Fibroblast of peridontal ligament (primary cell): ENCODE results near the gene TBC1D5.

ENCODE experiments used
- DNase-seq: peaks from one replicate; pipeline ENCODE4 v3.0.0-alpha.2; 2010; ENCODE audit errors: extremely low read depth

Gene TBC1D5

DNA sequence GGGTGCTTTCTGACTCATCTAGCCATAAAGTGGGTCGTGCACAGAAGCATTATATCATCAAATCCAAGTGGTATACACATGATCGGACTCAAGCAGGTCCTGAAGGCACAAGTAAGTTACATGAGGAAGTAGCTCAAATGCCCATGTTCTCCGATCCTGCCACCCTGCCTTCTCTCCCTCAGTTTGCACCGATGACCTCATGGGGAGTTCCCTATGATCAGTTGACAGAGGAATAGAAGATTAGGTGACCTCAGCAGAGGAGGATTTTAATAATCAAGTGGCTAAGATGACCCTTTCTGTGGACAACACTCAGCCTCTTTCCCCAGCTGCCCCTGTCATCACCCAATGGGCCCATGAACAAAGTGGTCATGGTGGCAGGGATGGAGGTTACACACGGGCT lies 149.5 kb downstream of the TBC1D5 start:
- no peak for DNase-seq

DNA sequence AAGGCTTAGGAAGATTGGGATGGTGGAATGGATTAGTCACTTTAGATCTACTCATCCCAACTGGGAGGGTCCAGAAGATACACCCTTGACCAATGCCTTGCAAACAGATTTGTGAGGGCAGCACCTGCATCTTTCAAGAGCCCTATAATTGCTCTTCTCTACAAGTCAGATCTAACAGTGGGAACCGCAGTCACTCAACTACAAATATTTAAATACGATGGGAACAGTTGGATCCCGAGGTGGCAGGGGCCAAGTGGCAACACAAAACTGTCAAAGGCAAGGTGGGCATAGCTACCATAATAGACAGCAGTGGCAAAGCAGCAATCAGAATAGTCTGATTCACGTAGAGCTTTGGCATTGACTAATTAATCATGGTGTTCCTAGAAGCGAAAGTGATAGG lies 152.0 kb downstream of the TBC1D5 start:
- no peak for DNase-seq

DNA sequence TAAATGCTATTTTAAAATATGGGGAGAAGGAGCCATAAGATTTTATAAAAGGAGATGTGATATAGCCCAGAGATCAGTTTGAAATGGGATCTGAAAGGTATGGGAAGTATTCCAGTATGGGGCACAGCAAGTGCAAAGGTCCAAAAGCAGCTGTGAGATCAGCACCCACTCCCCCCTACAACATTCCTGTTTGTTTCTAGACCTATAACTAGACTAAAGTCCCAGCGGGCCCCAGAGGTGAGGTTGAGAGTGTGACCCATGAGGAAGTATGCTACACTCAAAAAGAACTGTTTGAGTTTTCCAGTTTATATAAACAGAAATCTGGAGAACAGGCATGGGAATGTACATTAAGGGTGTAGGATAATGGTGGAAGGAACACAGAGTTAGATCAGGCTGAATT lies 152.5 kb downstream of the TBC1D5 start:
- DNase-seq, result no peak

DNA sequence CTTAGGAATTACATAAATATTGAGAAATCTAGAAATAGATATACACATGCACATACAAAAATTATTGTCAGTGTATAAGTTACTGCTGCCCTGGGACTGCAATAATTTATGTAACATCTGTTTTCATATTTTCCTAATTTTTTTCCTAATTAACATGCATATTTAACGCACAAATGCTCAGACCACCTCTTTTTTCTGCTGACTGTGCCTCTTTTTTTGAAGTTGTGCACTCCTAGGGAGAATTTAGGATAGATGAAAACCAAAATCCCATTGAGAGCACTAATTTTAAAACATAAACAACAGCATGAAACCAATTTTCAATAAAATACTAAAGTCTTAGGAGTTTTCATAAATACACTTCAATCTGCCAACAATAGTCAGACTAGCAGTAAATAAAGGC lies 154.0 kb downstream of the TBC1D5 start:
- no peak for DNase-seq

DNA sequence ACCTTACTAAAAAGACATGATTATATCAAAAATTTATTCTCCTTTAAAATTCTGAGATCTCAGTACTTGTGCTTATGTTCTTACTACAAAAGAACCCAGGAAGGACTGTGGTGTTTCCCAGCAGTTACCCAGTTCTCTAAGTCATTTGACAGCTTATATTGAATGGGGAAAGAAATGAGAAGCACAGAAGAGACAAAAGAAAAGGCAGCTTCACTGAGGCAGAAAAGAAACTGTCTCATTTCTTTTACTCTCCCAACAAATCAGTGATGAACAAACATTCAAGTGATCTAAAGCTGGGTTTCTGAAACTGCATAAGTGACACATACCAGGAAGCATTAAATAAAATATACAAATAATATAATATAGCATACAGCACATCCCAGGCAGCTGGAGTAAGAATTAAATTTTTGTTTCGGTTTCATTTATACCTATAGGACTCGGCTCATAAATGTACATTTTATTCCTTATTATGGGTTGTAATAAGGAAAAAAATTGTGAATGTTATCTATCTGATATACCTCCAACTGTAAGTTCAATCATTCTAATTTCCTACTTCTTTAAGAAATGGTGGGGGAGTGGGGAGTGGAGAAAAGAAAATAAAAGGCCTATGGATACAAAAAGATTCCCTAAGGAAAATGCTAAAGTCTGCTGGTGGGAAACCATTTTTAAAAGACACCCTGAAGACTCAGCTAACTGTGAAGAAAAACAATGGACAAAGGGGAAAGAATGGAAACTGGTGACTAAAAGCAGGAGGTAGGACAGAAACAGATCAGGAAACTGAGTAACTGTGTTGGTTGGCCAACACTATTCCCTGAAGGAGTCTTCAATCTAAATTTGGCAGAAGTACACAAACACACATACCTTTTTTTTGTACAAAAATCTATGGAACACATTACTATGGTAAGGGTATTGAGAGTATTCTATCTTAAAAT lies 156.8 kb downstream of the TBC1D5 start:
- DNase-seq, result no peak

DNA sequence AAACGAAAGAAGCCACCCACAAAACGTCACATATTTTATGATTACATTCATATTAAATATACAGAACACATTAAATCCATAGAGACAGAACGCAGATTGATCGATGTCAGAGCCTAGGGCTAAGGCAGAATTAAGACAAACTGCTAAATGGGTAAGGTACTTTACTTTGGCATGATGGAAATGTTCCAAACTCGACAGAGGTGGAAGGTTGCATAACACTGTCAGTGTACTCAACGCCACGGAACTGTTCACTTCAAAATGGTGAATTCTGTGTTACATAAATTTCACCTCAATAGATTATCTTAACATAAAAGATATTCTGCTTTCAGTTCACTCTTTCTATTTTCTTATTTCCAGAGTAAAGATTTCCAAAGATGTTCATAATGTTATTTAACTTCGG lies 158.4 kb downstream of the TBC1D5 start:
- no peak for DNase-seq

DNA sequence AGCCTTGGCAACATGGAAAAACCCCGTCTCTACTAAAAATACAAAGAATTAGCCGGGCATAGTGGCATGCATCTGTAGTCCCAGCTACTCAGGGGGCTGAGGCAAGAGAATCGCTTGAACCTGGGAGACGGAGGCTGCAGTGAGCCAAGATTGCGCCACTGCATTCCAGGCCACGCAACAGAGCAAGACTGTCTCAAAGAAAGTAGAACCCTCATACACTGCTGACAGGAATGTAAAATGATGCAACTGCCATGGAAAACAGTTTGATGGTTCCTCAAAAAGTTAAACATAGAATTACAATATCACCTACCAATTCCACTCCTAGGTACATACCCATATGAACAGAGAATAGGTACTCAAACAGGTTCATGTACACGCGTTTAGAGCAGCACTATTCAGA lies 158.9 kb downstream of the TBC1D5 start:
- no peak for DNase-seq

DNA sequence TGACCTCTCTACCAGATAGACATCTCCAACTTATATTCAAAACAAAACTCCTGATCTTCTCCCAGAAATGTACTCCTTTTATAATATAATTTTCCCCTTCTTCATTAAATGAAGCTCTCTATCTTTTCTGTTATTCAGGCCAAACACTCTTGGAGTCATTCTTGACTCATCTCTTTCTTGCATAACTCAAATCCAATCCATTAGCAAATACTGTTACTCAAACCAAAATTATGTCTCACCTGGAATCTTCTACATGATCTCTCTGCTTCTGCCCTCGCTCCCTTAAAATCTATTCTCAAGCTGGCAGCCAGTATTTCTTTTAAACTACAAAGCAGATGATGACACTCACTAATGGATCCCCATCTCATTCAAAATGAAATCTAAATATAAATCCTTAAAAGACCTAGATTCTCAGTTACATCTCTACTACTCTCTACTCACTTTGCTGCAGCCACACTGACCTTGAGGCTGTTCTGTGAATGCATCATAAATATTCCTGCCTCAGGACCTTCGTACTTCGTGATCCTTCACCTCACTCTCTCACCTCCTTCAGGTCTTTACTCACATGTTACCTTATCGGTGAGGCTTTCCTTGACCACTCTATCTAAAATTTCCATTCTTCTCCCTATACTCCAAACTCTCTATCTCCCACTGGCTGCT lies 160.9 kb downstream of the TBC1D5 start:
- DNase-seq, result no peak

DNA sequence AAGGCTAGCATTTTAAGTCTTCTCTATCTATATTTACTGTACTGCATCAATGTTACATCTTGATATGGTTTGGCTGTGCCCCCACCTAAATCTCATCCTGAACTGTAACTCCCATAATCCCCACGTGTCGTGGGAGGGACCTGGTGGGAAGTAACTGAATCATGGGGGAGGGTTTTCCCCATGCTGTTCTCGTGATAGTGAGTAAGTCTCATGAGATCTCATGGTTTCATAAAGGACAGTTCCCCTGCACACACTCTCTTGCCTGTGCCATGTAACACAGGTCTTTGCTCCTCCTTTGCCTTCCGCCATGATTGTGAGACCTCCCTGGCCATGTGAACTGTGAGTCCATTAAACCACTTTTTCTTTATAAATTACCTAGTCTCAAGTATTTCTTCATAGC lies 161.5 kb downstream of the TBC1D5 start:
- DNase-seq, result no peak

DNA sequence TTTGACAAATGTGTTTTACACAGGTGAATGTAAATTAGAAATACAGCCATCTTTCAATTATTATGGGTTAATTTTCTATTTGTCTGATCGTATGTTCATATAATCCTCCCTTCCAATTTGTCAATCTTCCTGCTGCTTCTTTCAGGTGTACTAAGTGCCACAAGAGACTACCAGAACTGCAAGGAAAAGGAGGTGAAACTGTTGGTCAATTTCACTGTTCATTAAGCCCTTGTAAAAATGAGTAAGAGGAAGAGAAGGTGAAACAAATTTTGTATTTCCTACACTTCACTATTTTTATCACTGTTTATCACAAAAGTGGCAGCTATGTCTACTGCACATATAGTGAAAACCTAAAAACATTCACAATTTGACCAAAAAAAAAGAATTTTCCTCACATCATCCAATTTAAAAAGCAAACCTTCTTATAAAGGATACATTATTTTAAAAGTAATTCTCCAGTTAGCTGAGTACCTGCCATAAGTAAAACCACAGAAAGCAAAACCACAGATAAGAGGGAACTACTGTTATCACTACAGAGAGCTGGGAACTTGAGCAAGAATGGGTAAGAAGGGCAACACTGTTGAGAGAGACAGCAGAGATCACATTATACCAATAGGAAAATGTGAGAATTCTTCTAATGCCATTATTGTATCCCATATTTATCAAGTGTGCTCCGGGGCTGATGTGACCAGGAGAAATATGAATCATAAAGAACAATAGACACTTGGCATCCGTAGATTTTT lies 163.0 kb downstream of the TBC1D5 start:
- DNase-seq, result no peak

DNA sequence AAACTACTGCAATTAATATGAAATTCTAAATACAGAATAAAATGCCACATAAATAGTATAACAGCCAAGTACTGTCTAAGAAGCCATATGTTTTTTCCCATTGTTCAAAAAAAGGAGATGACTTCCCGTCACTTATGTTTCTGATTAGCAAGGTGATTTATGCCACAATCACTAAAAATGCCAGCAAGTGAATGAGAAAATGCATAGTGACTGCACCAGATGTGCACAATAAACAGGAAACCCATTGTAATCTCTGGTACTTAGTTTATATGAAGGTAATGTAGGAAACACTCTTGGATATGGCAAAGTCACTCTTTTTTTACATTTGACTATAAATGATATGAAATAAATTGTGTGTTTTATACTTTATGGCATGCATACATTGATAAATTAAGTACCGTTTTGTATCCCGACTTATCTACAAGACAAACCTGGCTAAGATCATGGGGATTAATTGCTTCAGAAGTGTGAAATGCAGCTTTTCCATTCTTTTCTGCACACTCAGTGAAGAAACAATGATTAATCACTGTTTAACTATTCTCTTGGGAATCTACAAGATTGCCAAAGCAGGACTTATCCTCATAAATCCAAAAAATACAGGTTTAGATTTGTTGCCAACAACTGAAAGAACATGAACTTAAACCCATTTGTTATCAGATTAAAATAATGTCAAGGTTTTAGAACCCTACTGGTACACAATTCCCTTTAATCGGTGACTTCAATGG lies 164.5 kb downstream of the TBC1D5 start:
- DNase-seq, result no peak

DNA sequence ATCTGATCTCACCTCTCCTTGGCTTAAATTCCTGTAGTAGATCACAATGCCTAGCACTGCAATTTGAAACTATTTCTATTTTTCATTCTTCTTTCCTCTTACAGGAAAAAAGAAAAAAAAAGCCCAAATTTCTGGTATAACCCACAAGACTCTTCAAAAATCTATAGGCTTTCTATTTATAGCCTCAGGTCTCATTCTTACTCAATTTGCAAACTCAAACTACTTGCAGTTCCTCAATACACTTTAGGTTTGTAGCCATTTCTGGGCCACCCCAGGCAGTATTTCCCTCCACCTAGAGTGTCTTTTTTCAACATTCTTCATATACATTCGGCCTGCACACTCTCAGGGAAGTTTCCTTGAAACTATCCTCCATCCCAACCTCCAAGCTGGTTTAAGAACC lies 169.0 kb downstream of the TBC1D5 start:
- DNase-seq, result no peak

DNA sequence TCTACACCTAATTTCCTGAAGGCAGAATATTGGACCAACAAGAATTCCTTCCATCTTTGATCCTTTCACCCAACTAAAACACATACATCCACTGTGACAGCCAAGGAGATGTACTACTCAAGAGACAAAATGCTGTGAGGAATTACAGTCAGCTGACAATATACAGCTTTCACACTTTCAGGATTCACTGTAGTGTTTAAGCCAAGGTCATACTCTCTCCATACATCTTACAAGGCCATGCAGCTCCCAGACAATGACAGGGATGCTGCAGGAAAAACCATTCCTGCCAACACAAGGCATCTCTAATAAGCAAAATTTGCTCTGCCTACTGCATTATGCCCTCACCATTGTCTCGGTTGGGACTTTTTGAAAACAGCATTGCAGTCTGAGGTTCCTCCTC lies 170.7 kb downstream of the TBC1D5 start:
- DNase-seq, result no peak

DNA sequence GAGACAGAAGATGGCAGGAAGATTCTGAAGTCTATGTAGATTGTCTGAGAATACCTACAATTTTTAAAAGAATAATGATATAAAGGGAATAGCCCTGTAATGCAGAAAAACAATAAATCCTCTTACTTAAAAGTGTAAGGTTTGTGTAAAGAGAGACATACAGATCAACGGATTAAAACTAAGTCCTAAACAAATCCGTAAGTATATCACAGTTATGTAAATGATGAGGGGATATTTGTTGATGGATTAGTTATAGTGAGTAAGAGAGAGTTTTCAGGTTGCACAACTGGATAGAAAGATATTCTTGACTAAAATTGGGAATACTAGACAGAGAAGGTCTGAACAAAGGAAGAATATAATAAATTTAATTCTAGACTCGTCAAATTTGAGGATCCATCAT lies 179.6 kb downstream of the TBC1D5 start:
- no peak for DNase-seq

DNA sequence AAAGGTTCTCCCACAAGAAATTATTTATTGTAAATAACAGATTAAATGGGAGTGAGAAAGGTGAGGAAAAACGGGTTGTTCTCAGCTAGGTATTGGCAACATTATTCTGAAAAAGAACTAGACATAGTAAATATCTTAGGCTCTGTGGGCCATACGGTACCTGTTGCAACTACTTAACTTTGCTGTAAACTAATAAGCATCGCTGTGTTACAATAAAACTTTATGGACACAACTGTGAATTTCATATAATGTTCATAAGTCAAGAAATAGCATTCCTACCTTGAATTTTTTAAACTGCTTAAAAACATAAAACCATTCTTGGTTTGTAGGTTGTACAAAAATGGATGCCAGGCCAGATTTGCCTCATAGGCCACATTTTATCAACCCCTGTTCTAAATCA lies 183.9 kb downstream of the TBC1D5 start:
- no peak for DNase-seq

DNA sequence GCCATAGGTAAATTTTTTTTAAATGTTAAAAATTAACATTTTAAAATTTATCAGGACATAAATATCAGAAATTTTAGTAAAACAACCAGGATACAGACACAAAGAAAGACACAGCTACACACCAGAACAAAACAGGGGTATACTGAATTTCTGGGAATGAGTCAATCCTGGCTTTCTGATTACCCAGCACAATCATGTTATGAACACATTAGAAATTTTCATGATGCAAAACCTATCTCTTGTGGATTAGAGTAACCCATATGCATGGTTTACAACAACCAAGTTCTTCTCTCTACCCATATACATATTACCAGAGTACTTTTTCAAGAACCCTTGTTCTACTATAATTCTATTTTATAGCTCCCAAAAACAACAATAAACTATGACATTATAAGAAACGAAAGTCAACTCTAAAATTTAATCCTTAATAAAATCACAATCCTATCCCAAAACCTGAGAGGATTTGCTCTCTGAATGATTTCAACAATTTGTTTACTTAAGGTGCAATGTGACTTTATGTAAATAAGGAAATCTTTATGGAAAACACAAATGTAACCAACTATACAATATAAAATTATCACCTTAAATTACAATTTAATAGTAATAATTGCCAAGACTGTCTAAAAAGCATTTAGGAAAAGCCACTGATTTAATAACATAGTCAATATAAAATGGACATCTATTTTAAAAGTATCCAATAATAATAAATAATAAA lies 184.5 kb downstream of the TBC1D5 start:
- no peak for DNase-seq

DNA sequence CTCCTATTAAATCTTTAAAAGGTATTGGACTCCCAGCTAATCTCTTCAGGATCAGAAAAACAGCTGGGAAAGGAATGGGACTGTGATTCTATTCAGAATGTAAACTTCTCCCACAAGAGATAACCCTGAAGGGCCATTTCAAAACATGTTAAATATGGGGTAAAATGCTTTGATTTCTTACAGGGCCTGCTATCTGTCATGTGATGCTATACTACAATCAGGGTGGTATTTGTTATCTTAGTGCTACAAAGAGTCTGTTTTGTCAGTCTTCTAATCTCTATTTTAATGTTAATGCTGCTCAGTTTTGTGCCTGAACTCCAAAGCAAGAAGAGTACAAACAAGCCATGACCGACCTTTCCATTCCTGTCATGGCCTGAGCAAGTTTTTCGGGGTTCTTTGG lies 186.9 kb downstream of the TBC1D5 start:
- DNase-seq, result no peak

DNA sequence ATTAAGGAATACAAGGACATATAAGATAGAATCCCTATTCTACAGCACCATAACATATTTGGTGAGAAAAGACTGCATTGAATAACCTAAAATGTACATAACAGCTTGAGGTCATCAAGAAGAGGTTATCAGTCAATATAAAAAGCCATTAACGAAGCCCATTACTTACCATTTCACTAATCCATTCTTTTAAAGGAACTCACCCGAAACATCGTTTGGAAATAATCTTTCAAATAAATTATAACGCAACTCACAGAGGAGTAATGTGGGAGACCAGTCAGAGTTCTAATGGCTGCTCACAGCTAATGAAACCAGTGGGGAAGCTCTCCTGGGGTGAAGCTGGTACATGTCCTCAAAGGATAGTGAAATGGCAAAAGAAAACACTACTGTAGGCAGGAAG lies 188.4 kb downstream of the TBC1D5 start:
- DNase-seq, result no peak

DNA sequence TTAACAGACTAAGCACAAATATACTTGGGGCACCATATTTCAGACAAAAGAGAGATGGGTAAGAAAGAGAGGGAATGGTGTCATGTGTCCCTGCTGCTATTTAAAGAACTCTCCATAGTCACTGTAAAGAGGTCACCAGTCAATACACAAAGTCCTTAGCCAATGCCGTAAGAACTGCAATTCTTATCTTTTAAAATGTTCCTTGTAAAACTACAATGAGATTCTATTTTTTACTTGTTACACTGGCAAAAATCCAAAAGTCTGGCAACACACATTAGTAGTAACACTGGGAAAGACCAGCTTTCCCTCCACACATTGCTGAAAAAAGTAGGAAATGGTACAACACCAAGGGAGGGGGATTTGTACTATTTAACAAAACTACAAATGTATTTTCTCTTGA lies 189.4 kb downstream of the TBC1D5 start:
- no peak for DNase-seq

DNA sequence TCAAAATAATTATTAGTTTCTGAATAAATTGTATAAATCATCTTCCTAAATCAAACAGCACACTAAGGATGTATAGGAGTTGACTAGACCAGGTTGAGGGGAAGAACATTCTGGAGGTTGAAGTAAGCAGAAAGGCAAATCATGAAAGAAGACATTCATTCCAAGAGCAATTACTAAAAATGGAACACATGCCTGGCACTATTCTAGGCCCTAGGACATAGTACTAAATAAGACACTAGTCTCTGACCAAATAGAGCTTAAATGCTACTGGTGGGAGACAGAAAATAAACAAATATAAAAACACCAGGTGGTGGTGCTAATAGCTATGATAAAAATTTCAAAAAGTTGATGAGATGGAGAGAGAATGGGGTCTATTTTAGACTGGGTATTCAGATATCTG lies 190.1 kb downstream of the TBC1D5 start:
- DNase-seq, result no peak

DNA sequence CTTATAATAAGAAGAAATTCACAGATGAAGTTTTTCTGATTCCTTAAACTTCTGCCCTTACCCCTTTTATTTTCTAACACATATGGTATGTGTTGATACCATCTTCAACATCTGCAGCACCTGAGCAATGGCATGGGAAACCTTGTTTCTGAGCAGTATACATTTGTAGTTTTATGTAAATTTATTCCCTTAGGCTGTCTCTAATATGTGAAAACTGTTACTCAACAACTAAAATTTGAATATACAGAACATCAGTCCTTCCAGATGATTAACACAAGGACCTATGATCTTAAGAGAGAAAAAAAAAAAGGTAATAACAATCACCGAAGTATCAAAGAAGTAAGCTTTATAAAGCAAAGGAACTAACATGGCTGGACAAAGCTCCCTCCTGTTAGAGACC lies 190.5 kb downstream of the TBC1D5 start:
- no peak for DNase-seq
